HEK293 (cell line): ENCODE results near the gene KCNQ1.

Source experiments
- CTCF ChIA-PET: fragments of 350-600 bp; formaldehyde crosslinking; extraction: SDS; loops from one replicate; lab custom pipeline; 2021; ENCODE audit warnings: antibody characterized with exemption; lab: Yijun Ruan, JAX
- POLR2A ChIA-PET: fragments of 300-600 bp; formaldehyde crosslinking; extraction: SDS; loops from one replicate; lab custom pipeline; 2020; ENCODE audit warnings: antibody characterized with exemption, inconsistent platforms; lab: Yijun Ruan, JAX
- H3K27ac ChIP-seq: fragments of 200-500 bp; sonication (Bioruptor generic); 2 replicates; pipeline ENCODE4 v1.5.1; 2014; ENCODE audit warnings: low read depth, low read length, control low read depth, inconsistent platforms; ENCODE audit errors: extremely low read depth
- H3K36me3 ChIP-seq, 2 experiments: fragments of 200-500 bp in 1 of 2; sonication (Bioruptor generic) in 1 of 2; 1 replicate in 1 of 2; 2 replicates in 1 of 2; pipeline ENCODE4 v1.5.1; 2014 to 2017; ENCODE audit warnings: inconsistent platforms in 2 of 2, low read length in 2 of 2; ENCODE audit not compliant: control insufficient read depth in 2 of 2, insufficient read depth in 1 of 2
- H3K4me1 ChIP-seq: fragments of 200-500 bp; sonication (Bioruptor generic); 2 replicates; pipeline ENCODE4 v1.5.1; 2014; ENCODE audit warnings: mild to moderate bottlenecking, low read length, inconsistent platforms; ENCODE audit not compliant: control insufficient read depth, insufficient read depth
- H3K4me3 ChIP-seq: 2 replicates; pipeline ENCODE4 v1.5.1; 2011; ENCODE audit warnings: low read depth, mild to moderate bottlenecking, control low read depth, low read length, moderate library complexity
- H3K9me3 ChIP-seq: fragments of 200-500 bp; sonication (Bioruptor generic); 2 replicates; pipeline ENCODE4 v1.5.1; 2014; ENCODE audit warnings: low read depth, low read length, inconsistent platforms; ENCODE audit not compliant: control insufficient read depth, insufficient read depth
- AEBP2 ChIP-seq: fragments of 450-650 bp; formaldehyde crosslinking; IDR thresholded peaks from 2 replicates; pipeline ENCODE4 v1.5.1; 2016; ENCODE audit warnings: missing biosample characterization, missing genetic modification characterization, borderline replicate concordance
- ZBTB1 ChIP-seq: fragments of 450-650 bp; formaldehyde crosslinking; IDR thresholded peaks from 2 replicates; pipeline ENCODE4 v1.5.1; 2016; ENCODE audit warnings: missing biosample characterization, missing genetic modification characterization
- ZBTB8A ChIP-seq: fragments of 450-650 bp; formaldehyde crosslinking; IDR thresholded peaks from 2 replicates; pipeline ENCODE4 v1.5.1; 2016; ENCODE audit warnings: missing biosample characterization, missing genetic modification characterization
- ZNF112 ChIP-seq: fragments of 450-650 bp; formaldehyde crosslinking; IDR thresholded peaks from 2 replicates; pipeline ENCODE4 v1.5.0; 2017; ENCODE audit warnings: missing biosample characterization, missing genetic modification characterization
- ZNF530 ChIP-seq: fragments of 450-650 bp; formaldehyde crosslinking; IDR thresholded peaks from 2 replicates; pipeline ENCODE4 v1.5.1; 2016; ENCODE audit warnings: low read depth, missing biosample characterization, missing genetic modification characterization
- ZNF610 ChIP-seq: fragments of 450-650 bp; formaldehyde crosslinking; IDR thresholded peaks from 2 replicates; pipeline ENCODE4 v1.5.1; 2016; ENCODE audit warnings: missing biosample characterization, missing genetic modification characterization, borderline replicate concordance
- ZNF701 ChIP-seq: fragments of 450-650 bp; formaldehyde crosslinking; IDR thresholded peaks from 2 replicates; pipeline ENCODE4 v1.5.1; 2016; ENCODE audit warnings: missing biosample characterization, missing genetic modification characterization
- ZNF791 ChIP-seq: fragments of 450-650 bp; formaldehyde crosslinking; IDR thresholded peaks from 2 replicates; pipeline ENCODE4 v1.5.1; 2016; ENCODE audit warnings: missing biosample characterization, missing genetic modification characterization
- ZNF837 ChIP-seq: fragments of 450-650 bp; formaldehyde crosslinking; IDR thresholded peaks from 2 replicates; pipeline ENCODE4 v1.5.1; 2016; ENCODE audit warnings: missing biosample characterization, missing genetic modification characterization
- TF ChIP-seq, protein P1 (sequence below): fragments of 450-650 bp; formaldehyde crosslinking; IDR thresholded peaks from 2 replicates; pipeline ENCODE4; 2016; ENCODE audit warnings: missing biosample characterization, missing genetic modification characterization
- TF ChIP-seq, protein P2 (sequence below): fragments of 450-650 bp; formaldehyde crosslinking; IDR thresholded peaks from 2 replicates; pipeline ENCODE4 v1.5.1; 2016; ENCODE audit warnings: missing biosample characterization, missing genetic modification characterization
- TF ChIP-seq, protein P3 (sequence below): fragments of 450-650 bp; formaldehyde crosslinking; IDR thresholded peaks from 2 replicates; pipeline ENCODE4 v1.5.1; 2016; ENCODE audit warnings: missing biosample characterization, missing genetic modification characterization
- TF ChIP-seq, protein P4 (sequence below): fragments of 450-650 bp; formaldehyde crosslinking; IDR thresholded peaks from 2 replicates; pipeline ENCODE4 v1.5.1; 2016; ENCODE audit warnings: missing biosample characterization, missing genetic modification characterization
- TF ChIP-seq, protein P5 (sequence below): fragments of 450-650 bp; formaldehyde crosslinking; IDR thresholded peaks from 2 replicates; pipeline ENCODE4 v1.5.1; 2017; ENCODE audit warnings: missing biosample characterization, missing genetic modification characterization

The KCNQ1 gene

DNA sequence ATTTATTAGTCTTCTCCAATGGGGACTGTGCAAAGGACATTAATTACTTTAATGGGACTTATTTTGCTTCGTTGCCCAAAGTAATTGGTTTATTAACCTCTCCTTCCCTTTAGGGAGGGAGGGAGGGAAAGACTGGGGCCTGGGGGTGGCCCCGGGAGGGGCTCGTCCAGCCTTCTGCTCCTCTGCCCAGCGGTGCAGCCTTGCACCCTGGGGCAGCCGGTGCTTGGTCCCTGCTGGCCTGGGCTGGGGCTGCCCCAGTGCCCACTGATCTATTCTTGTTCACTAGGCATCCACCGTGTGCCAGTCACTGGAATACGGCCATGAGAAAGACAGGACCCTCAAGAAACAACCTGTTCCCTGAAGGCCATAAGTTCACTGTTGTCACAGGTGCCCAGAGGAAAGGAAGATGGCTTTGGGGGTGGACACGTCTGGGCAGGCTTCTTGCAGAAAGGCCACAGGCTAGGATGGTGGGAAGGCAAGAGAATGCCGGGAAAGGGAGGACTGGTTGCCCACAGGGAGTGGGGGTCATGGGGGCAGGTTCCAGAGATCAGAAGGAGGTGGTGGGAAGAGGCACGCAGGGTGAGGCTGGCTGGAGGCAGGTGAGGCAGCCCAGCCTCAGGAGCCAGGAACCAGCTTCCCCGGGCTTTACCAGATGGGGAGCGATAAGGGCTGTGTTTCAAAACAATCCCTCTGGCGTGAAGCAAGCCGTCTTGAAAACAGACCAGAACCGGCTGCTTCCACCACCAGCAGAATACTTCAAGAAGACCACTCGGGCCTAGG is 302.6 kb downstream of the KCNQ1 start:
- H3K4me3 ChIP-seq, result no peak overlapping the region
- CTCF ChIA-PET, result no interaction called here
- TF ChIP-seq ZNF791 (tag by site-specific recombination), result no peak
- no peak for TF ChIP-seq ZNF610 (tag by site-specific recombination)
- TF ChIP-seq ZBTB1, result no peak
- no peak for TF ChIP-seq ZNF112 (tag by site-specific recombination)
- TF ChIP-seq ZBTB8A, result no peak
- TF ChIP-seq, protein P1, sequence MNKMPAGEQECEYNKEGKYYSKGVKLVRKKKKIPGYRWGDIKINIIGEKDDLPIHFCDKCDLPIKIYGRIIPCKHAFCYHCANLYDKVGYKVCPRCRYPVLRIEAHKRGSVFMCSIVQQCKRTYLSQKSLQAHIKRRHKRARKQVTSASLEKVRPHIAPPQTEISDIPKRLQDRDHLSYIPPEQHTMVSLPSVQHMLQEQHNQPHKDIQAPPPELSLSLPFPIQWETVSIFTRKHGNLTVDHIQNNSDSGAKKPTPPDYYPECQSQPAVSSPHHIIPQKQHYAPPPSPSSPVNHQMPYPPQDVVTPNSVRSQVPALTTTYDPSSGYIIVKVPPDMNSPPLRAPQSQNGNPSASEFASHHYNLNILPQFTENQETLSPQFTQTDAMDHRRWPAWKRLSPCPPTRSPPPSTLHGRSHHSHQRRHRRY (tag by site-specific recombination), result no peak
- TF ChIP-seq, protein P2, sequence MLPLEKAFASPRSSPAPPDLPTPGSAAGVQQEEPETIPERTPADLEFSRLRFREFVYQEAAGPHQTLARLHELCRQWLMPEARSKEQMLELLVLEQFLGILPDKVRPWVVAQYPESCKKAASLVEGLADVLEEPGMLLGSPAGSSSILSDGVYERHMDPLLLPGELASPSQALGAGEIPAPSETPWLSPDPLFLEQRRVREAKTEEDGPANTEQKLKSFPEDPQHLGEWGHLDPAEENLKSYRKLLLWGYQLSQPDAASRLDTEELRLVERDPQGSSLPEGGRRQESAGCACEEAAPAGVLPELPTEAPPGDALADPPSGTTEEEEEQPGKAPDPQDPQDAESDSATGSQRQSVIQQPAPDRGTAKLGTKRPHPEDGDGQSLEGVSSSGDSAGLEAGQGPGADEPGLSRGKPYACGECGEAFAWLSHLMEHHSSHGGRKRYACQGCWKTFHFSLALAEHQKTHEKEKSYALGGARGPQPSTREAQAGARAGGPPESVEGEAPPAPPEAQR (tag by site-specific recombination), result no peak
- no peak for TF ChIP-seq ZNF530
- TF ChIP-seq, protein P3, sequence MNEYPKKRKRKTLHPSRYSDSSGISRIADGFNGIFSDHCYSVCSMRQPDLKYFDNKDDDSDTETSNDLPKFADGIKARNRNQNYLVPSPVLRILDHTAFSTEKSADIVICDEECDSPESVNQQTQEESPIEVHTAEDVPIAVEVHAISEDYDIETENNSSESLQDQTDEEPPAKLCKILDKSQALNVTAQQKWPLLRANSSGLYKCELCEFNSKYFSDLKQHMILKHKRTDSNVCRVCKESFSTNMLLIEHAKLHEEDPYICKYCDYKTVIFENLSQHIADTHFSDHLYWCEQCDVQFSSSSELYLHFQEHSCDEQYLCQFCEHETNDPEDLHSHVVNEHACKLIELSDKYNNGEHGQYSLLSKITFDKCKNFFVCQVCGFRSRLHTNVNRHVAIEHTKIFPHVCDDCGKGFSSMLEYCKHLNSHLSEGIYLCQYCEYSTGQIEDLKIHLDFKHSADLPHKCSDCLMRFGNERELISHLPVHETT (tag by site-specific recombination), result no peak
- no peak for TF ChIP-seq AEBP2 (tag by site-specific recombination)
- TF ChIP-seq ZNF701, result no peak
- TF ChIP-seq, protein P4, sequence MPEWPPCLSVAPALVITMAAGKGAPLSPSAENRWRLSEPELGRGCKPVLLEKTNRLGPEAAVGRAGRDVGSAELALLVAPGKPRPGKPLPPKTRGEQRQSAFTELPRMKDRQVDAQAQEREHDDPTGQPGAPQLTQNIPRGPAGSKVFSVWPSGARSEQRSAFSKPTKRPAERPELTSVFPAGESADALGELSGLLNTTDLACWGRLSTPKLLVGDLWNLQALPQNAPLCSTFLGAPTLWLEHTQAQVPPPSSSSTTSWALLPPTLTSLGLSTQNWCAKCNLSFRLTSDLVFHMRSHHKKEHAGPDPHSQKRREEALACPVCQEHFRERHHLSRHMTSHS (tag by site-specific recombination), result no peak
- TF ChIP-seq ZNF837 (tag by site-specific recombination), result no peak
- TF ChIP-seq, protein P5, sequence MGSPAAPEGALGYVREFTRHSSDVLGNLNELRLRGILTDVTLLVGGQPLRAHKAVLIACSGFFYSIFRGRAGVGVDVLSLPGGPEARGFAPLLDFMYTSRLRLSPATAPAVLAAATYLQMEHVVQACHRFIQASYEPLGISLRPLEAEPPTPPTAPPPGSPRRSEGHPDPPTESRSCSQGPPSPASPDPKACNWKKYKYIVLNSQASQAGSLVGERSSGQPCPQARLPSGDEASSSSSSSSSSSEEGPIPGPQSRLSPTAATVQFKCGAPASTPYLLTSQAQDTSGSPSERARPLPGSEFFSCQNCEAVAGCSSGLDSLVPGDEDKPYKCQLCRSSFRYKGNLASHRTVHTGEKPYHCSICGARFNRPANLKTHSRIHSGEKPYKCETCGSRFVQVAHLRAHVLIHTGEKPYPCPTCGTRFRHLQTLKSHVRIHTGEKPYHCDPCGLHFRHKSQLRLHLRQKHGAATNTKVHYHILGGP (tag by site-specific recombination), result no peak
- TF ChIP-seq, all 188 proteins: peak for 0
- Histone ChIP-seq H3K36me3 (no peaks in the 10 kb centered on the region), H3K9me3 (no peaks in the 10 kb centered on the region), H3K4me1 (no peaks in the 10 kb centered on the region), H3K27ac (no peak overlapping the region)
- POLR2A ChIA-PET, result no interaction called here

GRCh38 chr11:2748061-2748813 is 303.4 kb downstream of the KCNQ1 start:
- Histone ChIP-seq H3K4me1 (no peaks in the 10 kb centered on the region), H3K9me3 (no peaks in the 10 kb centered on the region), H3K27ac (no peak overlapping the region), H3K36me3 (no peaks in the 10 kb centered on the region), H3K4me3 (no peak overlapping the region)
- CTCF ChIA-PET, result interaction anchor here (0.6 kb wide), 1 partner anchor 10 kb away, joined by 3 read pairs; no protein-coding TSS in a partner anchor
- TF ChIP-seq ZBTB1, result no peak
- POLR2A ChIA-PET, result interaction anchor here (0.6 kb wide), 1 partner anchor 1185 kb away, joined by 3 read pairs; no protein-coding TSS in a partner anchor
